NCI-H146 (cell line): ENCODE data around the gene FRMD4A.

Source experiments
- DNase-seq: peaks from one replicate; lab custom pipeline; 2025; lab: John Stamatoyannopoulos, UW

Gene FRMD4A

GRCh38 chr10:13612654-13613373, 717.9 kb downstream of the FRMD4A start:
- no peak for DNase-seq

- DNase-seq, result no peak
Observed at GRCh38 chr10:13608246-13608853, 722.4 kb downstream of the FRMD4A start.

GRCh38 chr10:13604357-13605040, 726.2 kb downstream of the FRMD4A start:
- no peak for DNase-seq

- no peak for DNase-seq
Observed at GRCh38 chr10:13597909-13598308, 732.8 kb downstream of the FRMD4A start.

- DNase-seq, result no peak
Observed at GRCh38 chr10:13594641-13595040, 736.1 kb downstream of the FRMD4A start.
